ENCODE measurements around the gene OR8B8. TPM values are rescaled to one million over a fixed set of nuclear protein-coding genes. Genes with fewer than 3 reads are reported as not detected.

OR8B8 gene
- total RNA-seq, 1 donor from 2014 or later = not detected

DNA sequence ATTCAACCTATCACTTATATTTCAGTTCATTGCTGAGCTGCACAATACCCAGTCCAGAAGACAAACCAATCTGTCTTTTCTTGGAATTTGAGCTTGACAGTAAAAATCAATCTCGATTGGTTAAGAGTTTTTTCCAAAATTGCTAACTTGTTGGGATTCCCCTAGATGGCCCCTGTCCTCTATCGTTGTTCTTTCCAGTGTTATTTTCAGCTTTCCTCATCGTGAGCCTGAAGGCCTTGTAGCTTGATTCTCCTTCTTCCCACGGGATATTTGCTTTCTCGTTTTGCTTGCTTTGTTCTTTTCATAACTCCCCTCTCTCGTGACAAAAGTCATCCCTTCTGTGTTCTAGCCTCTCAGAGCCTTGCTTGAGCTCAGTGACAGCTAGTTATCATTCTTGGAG is 3.1 kb downstream of the OR8B8 start:
- no peaks in the 10 kb centered on the region for H3K27me3 ChIP-seq
- no peaks in the 10 kb centered on the region for H3K36me3 ChIP-seq
- H3K4me1 ChIP-seq = no peaks in the 10 kb centered on the region
- no peak overlapping the region for H3K27ac ChIP-seq
- no peak for TF ChIP-seq POLR2AphosphoS5 (IDR thresholded peaks at IDR 0.05; ENCODE audit: insufficient read depth in 1 of 2, low read depth in 1 of 2)
- no peaks in the 10 kb centered on the region for H3K9me3 ChIP-seq
- H3K4me3 ChIP-seq = no peak overlapping the region
- no peak for DNase-seq (ENCODE audit: extremely low spot score in 2 of 2)
- intact Hi-C loops (cut with DNase I) = no loop called here

DNA sequence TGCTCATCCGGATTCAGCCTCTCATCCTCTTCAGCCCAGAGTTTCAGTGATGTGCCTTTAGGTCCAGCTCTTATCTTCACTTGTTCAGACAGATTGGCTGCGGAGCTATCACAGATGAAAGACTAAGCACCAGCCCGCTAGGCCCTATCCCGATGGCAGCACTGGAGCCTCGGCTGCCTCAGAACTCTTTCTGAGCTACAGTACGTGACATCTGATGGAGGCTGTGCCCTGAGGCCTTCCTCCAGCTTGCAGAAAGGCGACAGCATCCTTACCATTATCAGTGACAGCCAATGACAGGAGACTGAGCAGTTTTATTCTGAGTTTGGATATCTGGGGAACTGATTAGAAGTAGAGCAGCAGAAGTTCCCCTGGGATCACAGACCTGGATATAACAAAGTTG is 4.0 kb downstream of the OR8B8 start:
- Histone ChIP-seq H3K4me3 (no peak overlapping the region), H3K27me3 (no peaks in the 10 kb centered on the region), H3K27ac (no peak overlapping the region), H3K4me1 (no peaks in the 10 kb centered on the region), H3K9me3 (no peaks in the 10 kb centered on the region), H3K36me3 (no peaks in the 10 kb centered on the region)
- TF ChIP-seq POLR2AphosphoS5 (IDR thresholded peaks at IDR 0.05; ENCODE audit: insufficient read depth in 1 of 2, low read depth in 1 of 2) (no peak), POLR2A (IDR thresholded peaks at IDR 0.05) (no peak)
- TF ChIP-seq, protein P1, sequence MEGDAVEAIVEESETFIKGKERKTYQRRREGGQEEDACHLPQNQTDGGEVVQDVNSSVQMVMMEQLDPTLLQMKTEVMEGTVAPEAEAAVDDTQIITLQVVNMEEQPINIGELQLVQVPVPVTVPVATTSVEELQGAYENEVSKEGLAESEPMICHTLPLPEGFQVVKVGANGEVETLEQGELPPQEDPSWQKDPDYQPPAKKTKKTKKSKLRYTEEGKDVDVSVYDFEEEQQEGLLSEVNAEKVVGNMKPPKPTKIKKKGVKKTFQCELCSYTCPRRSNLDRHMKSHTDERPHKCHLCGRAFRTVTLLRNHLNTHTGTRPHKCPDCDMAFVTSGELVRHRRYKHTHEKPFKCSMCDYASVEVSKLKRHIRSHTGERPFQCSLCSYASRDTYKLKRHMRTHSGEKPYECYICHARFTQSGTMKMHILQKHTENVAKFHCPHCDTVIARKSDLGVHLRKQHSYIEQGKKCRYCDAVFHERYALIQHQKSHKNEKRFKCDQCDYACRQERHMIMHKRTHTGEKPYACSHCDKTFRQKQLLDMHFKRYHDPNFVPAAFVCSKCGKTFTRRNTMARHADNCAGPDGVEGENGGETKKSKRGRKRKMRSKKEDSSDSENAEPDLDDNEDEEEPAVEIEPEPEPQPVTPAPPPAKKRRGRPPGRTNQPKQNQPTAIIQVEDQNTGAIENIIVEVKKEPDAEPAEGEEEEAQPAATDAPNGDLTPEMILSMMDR (IDR thresholded peaks at IDR 0.05) = no peak
- intact Hi-C loops (cut with DNase I) = no loop called here
- DNase-seq (ENCODE audit: extremely low spot score in 2 of 2) = no peak

DNA sequence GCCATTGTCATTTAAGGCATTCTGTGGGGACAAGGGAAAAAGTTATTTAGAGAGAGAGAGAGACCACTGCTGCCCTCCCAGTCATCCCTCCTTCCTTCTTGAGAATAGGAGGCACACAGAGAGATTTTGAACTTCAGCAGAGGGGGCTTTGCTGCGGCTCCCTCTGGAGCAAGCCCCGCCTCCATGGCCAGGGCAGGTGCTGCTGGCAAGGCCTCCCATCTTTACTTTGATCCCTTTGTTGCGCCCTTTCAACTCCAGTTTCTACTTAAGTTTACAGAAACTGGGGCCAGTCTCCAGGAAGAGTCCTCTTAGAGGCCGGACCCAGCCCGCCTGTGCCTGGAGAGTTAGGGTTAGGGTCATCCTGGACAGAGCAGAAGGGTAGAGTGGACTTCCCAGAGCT is 4.4 kb downstream of the OR8B8 start:
- Histone ChIP-seq H3K4me1 (no peaks in the 10 kb centered on the region), H3K27me3 (no peaks in the 10 kb centered on the region), H3K4me3 (no peak overlapping the region), H3K36me3 (no peaks in the 10 kb centered on the region), H3K27ac (no peak overlapping the region), H3K9me3 (no peaks in the 10 kb centered on the region)
- no peak for DNase-seq (ENCODE audit: extremely low spot score in 2 of 2)
- TF ChIP-seq, protein P1 (IDR thresholded peaks at IDR 0.05) = no peak
- TF ChIP-seq POLR2A (IDR thresholded peaks at IDR 0.05) (no peak), POLR2AphosphoS5 (IDR thresholded peaks at IDR 0.05; ENCODE audit: insufficient read depth in 1 of 2, low read depth in 1 of 2) (no peak)
- intact Hi-C loops (cut with DNase I) = no loop called here

DNA sequence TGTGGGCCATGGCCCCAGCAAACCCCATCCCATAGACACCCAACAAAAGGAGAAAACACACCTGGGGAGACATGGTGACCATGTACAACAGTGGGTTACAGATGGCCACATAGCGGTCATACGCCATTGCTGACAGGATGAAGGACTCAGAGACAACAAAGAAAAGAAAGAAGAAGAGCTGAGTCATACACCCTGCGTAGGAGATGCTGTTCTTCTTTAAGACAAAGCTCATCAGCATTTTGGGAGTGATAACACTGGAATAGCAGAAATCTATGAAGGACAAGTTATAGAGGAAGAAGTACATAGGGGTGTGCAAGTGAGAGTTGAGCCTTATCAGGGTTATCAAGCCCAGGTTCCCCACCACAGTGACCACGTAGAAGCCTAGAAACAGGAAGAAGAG is 4.9 kb downstream of the OR8B8 start:
- Histone ChIP-seq H3K27ac (no peak overlapping the region), H3K9me3 (no peaks in the 10 kb centered on the region), H3K4me3 (no peak overlapping the region), H3K27me3 (no peaks in the 10 kb centered on the region), H3K4me1 (no peaks in the 10 kb centered on the region), H3K36me3 (no peaks in the 10 kb centered on the region)
- no peak for DNase-seq (ENCODE audit: extremely low spot score in 2 of 2)
- intact Hi-C loops (cut with DNase I) = no loop called here
- TF ChIP-seq POLR2A (IDR thresholded peaks at IDR 0.05) = no peak
- TF ChIP-seq, protein P1 (IDR thresholded peaks at IDR 0.05) = no peak
- no peak for TF ChIP-seq POLR2AphosphoS5 (IDR thresholded peaks at IDR 0.05; ENCODE audit: insufficient read depth in 1 of 2, low read depth in 1 of 2)

DNA sequence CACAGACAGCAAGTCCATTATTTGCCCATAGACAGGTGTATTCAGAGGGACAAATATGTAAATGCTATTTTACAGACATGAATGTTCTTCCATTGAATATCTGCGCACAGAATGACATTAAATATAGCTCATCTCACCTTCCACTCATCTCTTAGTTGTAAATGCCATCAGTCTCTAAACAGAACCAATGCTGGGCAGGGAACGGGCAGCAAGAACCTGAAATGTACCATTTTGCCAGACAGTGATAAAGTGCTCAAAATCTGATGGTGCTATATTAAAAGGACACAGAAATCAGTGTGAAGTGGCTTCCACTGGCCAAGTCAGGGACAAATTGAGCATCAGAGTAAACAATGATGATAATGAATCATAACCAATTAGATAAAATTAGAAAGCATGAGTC is 10.8 kb downstream of the OR8B8 start:
- TF ChIP-seq POLR2AphosphoS5 (IDR thresholded peaks at IDR 0.05; ENCODE audit: insufficient read depth in 1 of 2, low read depth in 1 of 2) (no peak), POLR2A (IDR thresholded peaks at IDR 0.05) (no peak)
- TF ChIP-seq, protein P1 (IDR thresholded peaks at IDR 0.05) = no peak
- Histone ChIP-seq H3K27ac (no peak overlapping the region), H3K36me3 (no peaks in the 10 kb centered on the region), H3K4me1 (no peaks in the 10 kb centered on the region), H3K27me3 (no peaks in the 10 kb centered on the region), H3K9me3 (no peaks in the 10 kb centered on the region), H3K4me3 (no peak overlapping the region)
- intact Hi-C loops (cut with DNase I) = no loop called here
- no peak for DNase-seq (ENCODE audit: extremely low spot score in 2 of 2)

DNA sequence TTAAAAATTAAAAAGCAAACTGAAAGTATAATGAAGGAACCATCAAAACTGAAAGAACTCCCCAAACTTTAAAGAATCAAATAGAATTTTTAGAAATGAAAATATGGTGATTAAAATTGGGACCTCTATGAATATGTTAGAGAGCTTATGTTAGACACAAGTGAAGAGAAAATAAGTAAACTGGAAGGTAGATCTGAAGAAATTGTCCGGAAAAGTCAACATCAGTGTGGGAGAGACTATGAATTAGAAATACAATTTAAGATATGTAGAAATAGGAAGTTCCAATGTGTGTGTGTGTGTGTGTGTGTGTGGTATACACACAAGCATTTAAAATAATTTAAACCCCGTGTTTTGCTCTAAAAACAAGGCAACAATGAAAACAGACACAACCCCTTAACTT is 15.9 kb downstream of the OR8B8 start:
- intact Hi-C loops (cut with DNase I) = no loop called here
- Histone ChIP-seq H3K27ac (no peak overlapping the region), H3K27me3 (no peaks in the 10 kb centered on the region), H3K36me3 (no peaks in the 10 kb centered on the region), H3K4me3 (no peak overlapping the region), H3K9me3 (no peaks in the 10 kb centered on the region), H3K4me1 (no peaks in the 10 kb centered on the region)
- no peak for DNase-seq (ENCODE audit: extremely low spot score in 2 of 2)
- TF ChIP-seq POLR2A (IDR thresholded peaks at IDR 0.05) (no peak), POLR2AphosphoS5 (IDR thresholded peaks at IDR 0.05; ENCODE audit: insufficient read depth in 1 of 2, low read depth in 1 of 2) (no peak)
- TF ChIP-seq, protein P1 (IDR thresholded peaks at IDR 0.05) = no peak

Data from vagina (tissue), 2 donors.